NCI-H1417 (cell line): ENCODE results near the gene LACRT.

Experiments
- DNase-seq, 3 experiments: peaks; one replicate each; lab custom pipeline; 2025; lab: John Stamatoyannopoulos, UW

LACRT gene

GRCh38 chr12:54602661-54603060 is 32.0 kb downstream of the LACRT start:
- no peak for DNase-seq

- peak in 1 of 3 experiments; percentile 39 for DNase-seq
Observed at GRCh38 chr12:54601841-54602240, 32.9 kb downstream of the LACRT start.

GRCh38 chr12:54598970-54599369 is 35.7 kb downstream of the LACRT start:
- DNase-seq = no peak

GRCh38 chr12:54596526-54596946 is 38.2 kb downstream of the LACRT start:
- DNase-seq = peak; percentile 51 to 82 (median 56)

- no peak for DNase-seq
Observed at GRCh38 chr12:54595471-54595870, 39.2 kb downstream of the LACRT start.

GRCh38 chr12:54593725-54594124 is 41.0 kb downstream of the LACRT start:
- no peak for DNase-seq

- DNase-seq = no peak
Observed at GRCh38 chr12:54593135-54593534, 41.6 kb downstream of the LACRT start.

GRCh38 chr12:54592316-54592715 is 42.4 kb downstream of the LACRT start:
- DNase-seq = no peak

GRCh38 chr12:54590978-54591591 is 43.6 kb downstream of the LACRT start:
- no peak for DNase-seq

- no peak for DNase-seq
Observed at GRCh38 chr12:54589964-54590363, 44.7 kb downstream of the LACRT start.

- DNase-seq = no peak
Observed at GRCh38 chr12:54588890-54589267, 45.8 kb downstream of the LACRT start.

GRCh38 chr12:54588110-54588889 is 46.4 kb downstream of the LACRT start, which contains the start of gene PPP1R1A:
TSS of gene PPP1R1A (minus strand) at chr12:54588659. CDS start at chr12:54588488, 171 bp downstream.
- DNase-seq = peak; percentile 20 to 63 (median 53)

- peak in 2 of 3 experiments; percentile 28 to 45 for DNase-seq
Observed at GRCh38 chr12:54587315-54587873, 47.3 kb downstream of the LACRT start.

GRCh38 chr12:54586620-54587019 is 48.1 kb downstream of the LACRT start:
- no peak for DNase-seq

- DNase-seq = no peak
Observed at GRCh38 chr12:54585243-54585642, 49.5 kb downstream of the LACRT start.

GRCh38 chr12:54584128-54584527 is 50.6 kb downstream of the LACRT start:
- peak in 2 of 3 experiments; percentile 11 to 14 for DNase-seq

GRCh38 chr12:54583726-54584125 is 51.0 kb downstream of the LACRT start:
- no peak for DNase-seq

GRCh38 chr12:54581412-54581811 is 53.3 kb downstream of the LACRT start:
- peak in 1 of 3 experiments; percentile 62 for DNase-seq
